ENCODE data around the gene PCDHA11.
"Not testable (repeated sequence)": the region's sequence is repeated elsewhere in the genome, so short reads cannot be mapped to it uniquely, and the experiment has no call there.

PCDHA11 gene

GRCh38 chr5:140849831-140850634 lies 18.7 kb upstream of the PCDHA11 start:
- not testable (repeated sequence) for DNase-seq (ENCODE audit: low read depth)

- DNase-seq (ENCODE audit: low read depth) = no peak
Observed at GRCh38 chr5:140855772-140856674, 12.7 kb upstream of the PCDHA11 start, which contains the start of gene PCDHA10. TSS of gene PCDHA10 (plus strand) at chr5:140855897. CDS start at chr5:140856049, 152 bp downstream.

DNA sequence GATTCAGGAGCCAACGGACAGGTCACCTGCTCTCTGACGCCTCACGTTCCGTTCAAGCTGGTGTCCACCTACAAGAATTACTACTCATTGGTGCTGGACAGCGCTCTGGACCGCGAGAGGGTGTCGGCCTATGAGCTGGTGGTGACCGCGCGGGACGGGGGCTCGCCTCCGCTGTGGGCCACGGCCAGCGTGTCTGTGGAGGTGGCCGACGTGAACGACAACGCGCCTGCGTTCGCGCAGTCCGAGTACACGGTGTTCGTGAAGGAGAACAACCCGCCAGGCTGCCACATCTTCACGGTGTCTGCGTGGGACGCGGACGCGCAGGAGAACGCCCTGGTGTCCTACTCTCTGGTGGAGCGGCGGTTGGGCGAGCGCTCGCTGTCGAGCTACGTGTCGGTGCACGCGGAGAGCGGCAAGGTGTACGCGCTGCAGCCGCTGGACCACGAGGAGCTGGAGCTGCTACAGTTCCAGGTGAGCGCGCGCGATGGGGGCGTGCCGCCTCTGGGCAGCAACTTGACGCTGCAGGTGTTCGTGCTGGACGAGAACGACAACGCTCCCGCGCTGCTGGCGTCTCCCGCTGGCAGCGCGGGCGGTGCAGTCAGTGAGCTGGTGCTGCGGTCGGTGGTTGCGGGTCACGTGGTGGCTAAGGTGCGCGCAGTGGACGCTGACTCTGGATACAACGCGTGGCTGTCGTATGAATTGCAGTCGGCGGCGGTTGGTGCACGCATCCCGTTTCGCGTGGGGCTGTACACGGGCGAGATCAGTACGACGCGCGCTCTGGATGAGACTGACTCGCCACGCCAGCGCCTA lies 11.4 kb upstream of the PCDHA11 start:
- DNase-seq (ENCODE audit: low read depth) = no peak

GRCh38 chr5:140857987-140858240 lies 10.8 kb upstream of the PCDHA11 start:
- DNase-seq (ENCODE audit: low read depth) = no peak

DNA sequence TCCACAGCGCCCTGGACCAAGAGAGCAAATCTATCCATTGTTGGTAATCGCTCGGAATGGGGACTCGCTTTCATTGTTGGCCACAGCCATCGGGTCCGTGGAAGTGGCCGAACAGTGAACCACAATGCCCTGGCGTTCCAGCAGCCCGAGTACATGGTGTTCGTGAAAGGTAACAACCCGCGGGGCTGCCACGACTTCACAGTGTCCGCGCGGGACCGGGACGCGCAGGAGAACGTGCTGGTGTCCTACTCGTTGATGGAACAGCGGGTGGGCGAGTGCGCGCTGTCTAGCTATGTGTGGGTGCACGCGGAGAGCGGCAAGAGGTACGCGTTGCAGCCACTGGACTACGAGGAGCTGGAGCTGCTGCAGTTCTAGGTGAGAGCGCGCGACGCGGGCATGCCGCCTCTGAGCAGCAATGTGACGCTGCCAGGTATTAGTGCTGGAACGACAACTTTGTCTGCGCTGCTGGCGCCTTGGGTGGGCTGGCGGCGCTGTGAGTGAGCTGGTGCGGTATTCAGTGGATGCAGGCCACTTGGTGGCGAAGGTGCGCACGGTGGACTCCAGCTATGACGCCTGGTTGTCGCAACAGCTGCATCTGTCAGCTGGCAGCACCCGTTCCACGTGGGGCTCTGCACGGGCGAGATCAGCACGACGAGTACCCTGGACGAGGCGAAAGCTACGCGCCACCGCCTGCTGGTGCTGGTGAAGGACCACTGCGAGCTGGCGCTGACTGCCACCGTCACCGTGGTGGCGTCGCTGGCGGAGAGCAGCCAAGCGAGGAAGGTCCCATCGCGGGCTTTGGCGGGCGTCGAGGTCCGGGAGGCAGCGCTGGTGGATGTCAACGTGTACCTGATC lies 6.1 kb upstream of the PCDHA11 start:
- DNase-seq (ENCODE audit: low read depth) = no peak

- no peak for DNase-seq (ENCODE audit: low read depth)
Observed at GRCh38 chr5:140869555-140869886, 764 bp downstream of the PCDHA11 start.

DNA sequence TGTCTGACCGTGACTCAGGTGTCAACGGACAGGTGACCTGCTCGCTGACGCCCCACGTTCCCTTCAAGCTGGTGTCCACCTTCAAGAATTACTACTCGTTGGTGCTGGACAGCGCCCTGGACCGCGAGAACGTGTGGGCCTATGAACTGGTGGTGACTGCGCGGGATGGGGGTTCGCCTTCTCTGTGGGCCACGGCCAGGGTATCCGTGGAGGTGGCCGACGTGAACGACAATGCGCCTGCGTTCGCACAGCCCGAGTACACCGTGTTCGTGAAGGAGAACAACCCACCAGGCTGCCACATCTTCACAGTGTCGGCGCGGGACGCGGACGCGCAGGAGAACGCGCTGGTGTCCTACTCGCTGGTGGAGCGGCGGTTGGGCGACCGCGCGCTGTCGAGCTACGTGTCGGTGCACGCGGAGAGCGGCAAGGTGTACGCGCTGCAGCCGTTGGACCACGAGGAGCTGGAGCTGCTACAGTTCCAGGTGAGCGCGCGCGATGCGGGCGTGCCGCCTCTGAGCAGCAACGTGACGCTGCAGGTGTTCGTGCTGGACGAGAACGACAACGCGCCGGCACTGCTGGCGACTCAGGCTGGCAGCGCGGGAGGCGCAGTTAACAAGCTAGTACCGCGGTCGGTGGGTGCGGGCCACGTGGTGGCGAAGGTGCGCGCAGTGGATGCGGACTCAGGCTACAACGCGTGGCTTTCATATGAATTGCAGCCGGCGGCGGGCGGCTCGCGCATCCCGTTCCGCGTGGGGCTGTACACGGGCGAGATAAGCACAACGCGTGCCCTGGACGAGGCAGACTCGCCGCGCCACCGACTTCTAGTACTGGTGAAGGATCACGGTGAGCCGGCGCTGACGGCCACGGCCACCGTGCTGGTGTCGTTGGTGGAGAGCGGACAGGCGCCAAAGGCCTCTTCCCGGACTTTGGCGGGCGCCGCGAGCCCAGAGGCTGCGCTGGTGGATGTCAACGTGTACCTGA lies 1.8 kb downstream of the PCDHA11 start:
- no peak for DNase-seq (ENCODE audit: low read depth)

- DNase-seq (ENCODE audit: low read depth) = no peak
Observed at GRCh38 chr5:140875085-140876065, 6.6 kb downstream of the PCDHA11 start, which contains the start of gene PCDHA12. TSS of gene PCDHA12 (plus strand) at chr5:140875308. CDS start at chr5:140875473, 165 bp downstream.

- DNase-seq (ENCODE audit: low read depth) = not testable (repeated sequence)
Observed at GRCh38 chr5:140876541-140877261, 7.9 kb downstream of the PCDHA11 start.

DNA sequence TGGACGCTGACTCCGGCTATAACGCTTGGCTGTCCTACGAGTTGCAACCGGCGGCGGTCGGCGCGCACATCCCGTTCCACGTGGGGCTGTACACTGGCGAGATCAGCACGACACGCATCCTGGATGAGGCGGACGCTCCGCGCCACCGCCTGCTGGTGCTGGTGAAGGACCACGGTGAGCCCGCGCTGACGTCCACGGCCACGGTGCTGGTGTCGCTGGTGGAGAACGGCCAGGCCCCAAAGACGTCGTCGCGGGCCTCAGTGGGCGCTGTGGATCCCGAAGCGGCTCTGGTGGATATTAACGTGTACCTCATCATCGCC lies 8.5 kb downstream of the PCDHA11 start:
- DNase-seq (ENCODE audit: low read depth) = no peak

GRCh38 chr5:140881889-140882590 lies 13.3 kb downstream of the PCDHA11 start, which contains the start of gene PCDHA13:
TSS of gene PCDHA13 (plus strand) at chr5:140882124. CDS start at chr5:140882269, 145 bp downstream.
- no peak for DNase-seq (ENCODE audit: low read depth)

DNA sequence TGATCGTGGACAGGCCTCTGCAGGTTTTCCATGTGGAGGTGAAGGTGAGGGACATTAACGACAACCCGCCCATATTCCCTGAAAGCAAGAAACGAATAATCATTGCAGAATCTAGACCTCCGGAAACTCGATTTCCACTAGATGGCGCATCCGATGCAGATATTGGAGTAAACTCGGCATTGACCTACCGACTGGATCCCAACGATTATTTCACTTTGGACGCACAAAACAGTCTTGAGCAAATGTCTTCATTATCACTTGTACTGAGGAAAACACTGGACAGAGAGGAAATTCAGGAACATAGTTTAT lies 13.8 kb downstream of the PCDHA11 start:
- no peak for DNase-seq (ENCODE audit: low read depth)

- DNase-seq (ENCODE audit: low read depth) = no peak
Observed at GRCh38 chr5:140883373-140883772, 14.6 kb downstream of the PCDHA11 start.

GRCh38 chr5:140883927-140884697 lies 15.4 kb downstream of the PCDHA11 start:
- no peak for DNase-seq (ENCODE audit: low read depth)

DNA sequence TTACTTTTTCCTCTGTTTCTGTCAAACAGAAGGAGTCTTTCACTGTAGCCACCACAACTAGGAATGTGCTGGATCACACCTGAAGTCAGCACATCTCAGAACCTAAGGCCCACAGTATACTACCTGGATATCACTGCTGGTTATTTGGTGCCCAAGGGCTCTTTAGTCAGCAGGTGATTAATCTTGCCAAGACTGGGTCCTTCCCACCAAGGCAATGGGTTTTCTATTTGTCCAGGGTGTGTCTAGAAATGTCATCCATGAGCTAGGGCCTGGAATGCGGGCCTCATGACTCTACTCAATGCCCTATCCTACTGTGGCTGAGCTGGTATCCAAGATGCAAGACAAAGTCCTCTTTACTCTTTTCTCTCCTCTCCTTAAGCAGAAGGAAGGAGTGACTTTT lies 47.6 kb downstream of the PCDHA11 start:
- DNase-seq (ENCODE audit: low read depth) = no peak
